22Rv1 (cell line): Measurements from ENCODE around the gene FAM193B.

Experiments
- CTCF ChIP-seq: fragments of 450-650 bp; IDR thresholded peaks from 2 replicates; pipeline ENCODE4 v1.5.1; 2017; ENCODE audit warnings: mild to moderate bottlenecking
- ZFX ChIP-seq: fragments of 450-650 bp; IDR thresholded peaks from 2 replicates; pipeline ENCODE4 v1.6.1; 2017; ENCODE audit warnings: antibody characterized with exemption, borderline replicate concordance

- no peak for TF ChIP-seq CTCF
- TF ChIP-seq ZFX: no peak
These were observed 66.4 kb downstream of the FAM193B start for GRCh38 chr5:177487975-177488374.
